ENCODE measurements around the gene AP5M1. TPM values are rescaled to one million over a fixed set of nuclear protein-coding genes. Genes with fewer than 3 reads are reported as not detected.

AP5M1 gene
- total and polyA plus RNA-seq, 10 of the 15 experiments (the other 5 are each of a cell fraction or from before 2014, with no cell fraction given) = 23.9 to 66.0 (median 38.4) TPM

- Histone ChIP-seq H3K4me1 (ENCODE audit: control insufficient read depth, insufficient read depth, low read length) (no peaks in the 10 kb centered on the region), H3K36me3 (ENCODE audit: control insufficient read depth in 2 of 2, insufficient read depth in 2 of 2, low read length in 1 of 2) (no peaks in the 10 kb centered on the region), H2AFZ (ENCODE audit: control insufficient read depth, low read depth, low read length) (no peak overlapping the region), H3K9ac (ENCODE audit: control insufficient read depth, insufficient read depth, low read length) (no peak overlapping the region), H3K9me3 (replicated peaks; ENCODE audit: control insufficient read depth, insufficient read depth, low read length) (no peaks in the 10 kb centered on the region), H3K27me3 (replicated peaks in 1 of 2; ENCODE audit: control insufficient read depth in 2 of 2, insufficient read depth in 2 of 2, low read length in 1 of 2) (no peaks in the 10 kb centered on the region; a peak in 1 of 4 replicates), H3K4me3 (no peak overlapping the region), H3K79me2 (ENCODE audit: control insufficient read depth, insufficient read depth, low read length) (no peaks in the 10 kb centered on the region), H3K27ac (ENCODE audit: control insufficient read depth, insufficient read depth) (no peak overlapping the region), H3K4me2 (ENCODE audit: control insufficient read depth, insufficient read depth) (no peak overlapping the region), H4K20me1 (ENCODE audit: control insufficient read depth, insufficient read depth) (no peaks in the 10 kb centered on the region)
- ChIA-PET CTCF (interaction anchor here (0.6 kb wide), 1 partner anchor 11 kb away, joined by 4 read pairs; no protein-coding TSS in a partner anchor), POLR2A (no interaction called here), SMC1A (ENCODE audit: uncharacterized antibody, unreplicated experiment) (no interaction called here), RAD21 (ENCODE audit: unreplicated experiment) (interaction anchor here (0.5 kb wide), 1 partner anchor 137 kb away, joined by 4 read pairs; no protein-coding TSS in a partner anchor)
- DNase-seq (ENCODE audit: low read depth, low spot score) (peak; percentile 13), ATAC-seq (peak; percentile 89), FAIRE-seq (no peak)
- in situ Hi-C loops (cut with MboI) (no loop called here), intact Hi-C loops (cut with micrococcal nuclease; ENCODE audit: unreplicated experiment) (no loop called here)
- TF ChIP-seq RAD21 (IDR thresholded peaks at IDR 0.05; ENCODE audit: insufficient read depth, low read depth, low read length) (no peak), TARDBP (IDR thresholded peaks at IDR 0.05; ENCODE audit: borderline replicate concordance) (no peak), RUNX3 (IDR thresholded peaks at IDR 0.05; ENCODE audit: low read length) (no peak), BHLHE40 (IDR thresholded peaks at IDR 0.05; ENCODE audit: borderline replicate concordance in 1 of 2, low read depth in 2 of 2, low read length in 1 of 2) (no peak), SMARCA5 (IDR thresholded peaks at IDR 0.05) (no peak), CTCF (IDR thresholded peaks at IDR 0.05 in 2 of 3, conservative IDR thresholded peaks at IDR 0.05 in 1 of 3; ENCODE audit: control insufficient read depth in 2 of 3, extremely low read depth in 1 of 3, insufficient read depth in 1 of 3, low read depth in 3 of 3, low read length in 3 of 3) (no peak), NR2F1 (conservative IDR thresholded peaks at IDR 0.05) (0 out of 2 replicates have a peak, but pooled peaks have one; percentile 13), ZBTB11 (CRISPR knock-in tag; IDR thresholded peaks at IDR 0.05) (no peak), BMI1 (IDR thresholded peaks at IDR 0.05; ENCODE audit: borderline replicate concordance) (no peak), SUZ12 (IDR thresholded peaks at IDR 0.05; ENCODE audit: unreplicated experiment) (no peak), IKZF2 (IDR thresholded peaks at IDR 0.05) (0 out of 4 replicates have a peak, but pooled peaks have one; percentile 23 to 26), PAX8 (IDR thresholded peaks at IDR 0.05) (no peak), KLF5 (IDR thresholded peaks at IDR 0.05; ENCODE audit: partially characterized antibody) (no peak), JUND (IDR thresholded peaks at IDR 0.05; ENCODE audit: low read depth, low read length) (no peak), SPI1 (IDR thresholded peaks at IDR 0.05; ENCODE audit: borderline replicate concordance, insufficient read depth, low read depth, low read length) (peak; percentile 53; the same call in 1 of the 2 replicates)
- TF ChIP-seq, protein P1, sequence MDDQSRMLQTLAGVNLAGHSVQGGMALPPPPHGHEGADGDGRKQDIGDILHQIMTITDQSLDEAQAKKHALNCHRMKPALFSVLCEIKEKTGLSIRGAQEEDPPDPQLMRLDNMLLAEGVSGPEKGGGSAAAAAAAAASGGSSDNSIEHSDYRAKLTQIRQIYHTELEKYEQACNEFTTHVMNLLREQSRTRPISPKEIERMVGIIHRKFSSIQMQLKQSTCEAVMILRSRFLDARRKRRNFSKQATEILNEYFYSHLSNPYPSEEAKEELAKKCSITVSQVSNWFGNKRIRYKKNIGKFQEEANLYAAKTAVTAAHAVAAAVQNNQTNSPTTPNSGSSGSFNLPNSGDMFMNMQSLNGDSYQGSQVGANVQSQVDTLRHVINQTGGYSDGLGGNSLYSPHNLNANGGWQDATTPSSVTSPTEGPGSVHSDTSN (IDR thresholded peaks at IDR 0.05; ENCODE audit: insufficient replicate concordance, low read depth, low read length) = no peak
- 9% methylated on average over 7 of the region's 7 CpGs for WGBS (ENCODE audit: insufficient coverage, insufficient replicate concordance, low lambda C conversion rate, missing lambda C conversion rate)
- BruUV-seq (replicated peaks) = no TSS peak
Measured at GRCh38 chr14:57326253-57326652, 57.5 kb downstream of the AP5M1 start.
